IPS-18c (cell line): ENCODE measurements around the gene WDR37.
"Not testable (repeated sequence)": the region's sequence is repeated elsewhere in the genome, so short reads cannot be mapped to it uniquely, and the experiment has no call there.

Source experiments
- H3K4me3 ChIP-seq: 2 replicates; pipeline ENCODE4 v1.7.0; 2013; ENCODE audit warnings: low read depth, mild to moderate bottlenecking, low read length, moderate library complexity; ENCODE audit not compliant: insufficient read depth
- H3K9me3 ChIP-seq: one replicate; pipeline ENCODE4 v1.6.1; 2013; ENCODE audit warnings: mild to moderate bottlenecking, low read length, moderate library complexity; ENCODE audit not compliant: control insufficient read depth, insufficient read depth

The WDR37 gene

GRCh38 chr10:1036341-1036791 lies 19.8 kb upstream of the WDR37 start:
- H3K9me3 ChIP-seq = no peaks in the 10 kb centered on the region

DNA sequence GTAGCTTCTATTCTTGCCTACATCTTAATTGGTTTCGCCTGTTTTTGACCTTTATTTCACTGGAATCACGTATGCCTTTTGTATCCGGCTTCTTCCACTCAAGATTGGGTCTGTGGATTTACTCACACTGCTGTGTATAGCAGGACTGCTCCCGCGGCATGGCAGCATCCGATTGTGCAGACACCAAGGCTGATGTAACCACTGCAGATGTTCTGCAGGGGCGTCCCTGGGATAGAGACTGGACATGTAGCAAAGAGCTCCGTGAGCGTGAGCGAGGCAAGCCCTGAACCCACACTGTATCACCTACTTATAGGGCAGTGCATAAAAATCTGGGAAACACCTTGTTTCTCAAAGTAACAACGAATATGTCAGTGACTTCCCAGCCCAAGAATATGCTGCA lies 19.1 kb upstream of the WDR37 start:
- H3K9me3 ChIP-seq = no peaks in the 10 kb centered on the region
- H3K4me3 ChIP-seq = no peak overlapping the region

More at GRCh38 chr10:1036341-1036791, 19.8 kb upstream of the WDR37 start:
- no peak overlapping the region for H3K4me3 ChIP-seq

- not testable (repeated sequence) for H3K9me3 ChIP-seq, H3K4me3 ChIP-seq
These were observed 17.4 kb upstream of the WDR37 start for GRCh38 chr10:1038769-1039168.

DNA sequence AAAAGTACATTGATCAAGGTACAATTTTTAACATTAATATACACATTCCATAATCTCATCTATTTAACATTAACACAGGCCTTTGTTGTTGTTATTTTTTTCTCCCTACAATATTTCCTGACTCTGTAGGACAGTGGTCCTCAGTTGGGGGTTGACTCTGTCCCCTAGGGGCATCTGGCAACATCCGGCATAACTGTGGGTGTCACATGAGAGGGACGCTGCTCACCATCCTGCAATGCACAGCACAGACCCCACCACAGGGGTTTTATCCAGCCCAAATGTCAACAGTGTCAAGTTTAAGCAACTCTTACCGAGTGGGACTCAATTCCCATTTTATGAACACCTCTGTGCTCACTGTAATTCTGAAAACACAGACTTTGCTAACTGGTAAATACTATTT lies 16.1 kb upstream of the WDR37 start:
- H3K9me3 ChIP-seq = no peaks in the 10 kb centered on the region
- H3K4me3 ChIP-seq = no peak overlapping the region

GRCh38 chr10:1041514-1041913 lies 14.7 kb upstream of the WDR37 start:
- Histone ChIP-seq H3K9me3 (no peaks in the 10 kb centered on the region), H3K4me3 (no peak overlapping the region)

- Histone ChIP-seq H3K9me3 (no peaks in the 10 kb centered on the region), H3K4me3 (no peak overlapping the region)
These were observed 12.6 kb upstream of the WDR37 start for GRCh38 chr10:1043532-1043995.

DNA sequence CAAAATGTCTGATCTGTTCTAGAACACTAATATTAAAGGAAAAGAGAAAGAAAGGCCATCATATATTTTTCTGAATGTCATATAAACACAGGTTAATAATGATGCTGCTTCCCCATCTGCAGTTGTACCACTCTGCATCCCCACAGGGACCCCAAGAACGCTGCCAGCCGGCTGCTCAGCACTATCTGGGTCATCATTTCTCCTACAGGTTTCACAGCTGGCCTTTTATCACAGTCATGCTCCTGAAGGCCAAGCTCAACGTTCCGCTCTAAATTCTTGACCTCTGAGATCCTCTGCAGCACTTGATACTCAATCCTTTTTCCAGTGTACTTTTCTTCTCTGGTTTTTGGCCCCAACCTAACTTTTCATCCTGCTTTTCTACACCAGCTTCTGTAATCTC lies 12.0 kb upstream of the WDR37 start:
- Histone ChIP-seq H3K4me3 (no peak overlapping the region), H3K9me3 (no peaks in the 10 kb centered on the region)

DNA sequence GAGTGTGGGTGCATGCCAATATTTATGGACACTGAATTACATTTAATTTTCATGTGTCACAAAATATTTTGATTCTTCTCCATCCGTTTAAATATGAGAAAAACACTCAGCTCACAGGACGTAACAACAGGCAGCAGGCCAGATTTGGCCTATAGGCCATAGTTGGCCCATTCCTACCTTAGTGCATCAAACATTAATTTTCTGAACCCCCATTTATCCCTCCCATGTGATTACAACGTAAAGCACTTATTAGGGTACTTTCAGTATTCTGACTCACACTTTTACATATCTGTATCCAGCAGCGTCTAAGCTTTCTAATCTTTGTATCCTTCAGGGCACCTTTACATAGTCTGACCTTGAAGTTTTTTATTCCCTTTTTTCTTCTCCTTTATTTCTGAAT lies 11.2 kb upstream of the WDR37 start:
- H3K9me3 ChIP-seq = no peaks in the 10 kb centered on the region
- no peak overlapping the region for H3K4me3 ChIP-seq

DNA sequence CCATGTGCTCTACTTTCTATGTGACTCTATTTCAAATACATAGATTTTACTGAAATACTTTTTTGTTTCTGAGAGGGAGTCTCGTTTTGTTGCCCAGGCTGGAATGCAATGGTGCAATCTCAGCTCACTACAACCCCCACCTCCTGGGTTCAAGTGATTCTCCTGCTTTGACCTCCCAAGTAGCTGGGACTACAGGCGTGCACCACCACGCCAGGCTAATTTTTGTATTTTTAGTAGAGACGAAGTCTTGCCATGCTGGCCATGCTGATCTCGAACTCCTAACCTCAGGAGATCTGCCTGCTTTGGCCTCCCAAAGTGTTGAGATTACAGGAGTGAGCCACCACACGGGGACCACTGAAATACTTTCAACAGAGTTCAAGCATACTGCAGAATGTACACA lies 10.8 kb upstream of the WDR37 start:
- Histone ChIP-seq H3K4me3 (no peak overlapping the region), H3K9me3 (no peaks in the 10 kb centered on the region)

GRCh38 chr10:1047937-1048336 lies 8.2 kb upstream of the WDR37 start:
- H3K4me3 ChIP-seq = peak overlapping the region; percentile 95
- no peaks in the 10 kb centered on the region for H3K9me3 ChIP-seq

DNA sequence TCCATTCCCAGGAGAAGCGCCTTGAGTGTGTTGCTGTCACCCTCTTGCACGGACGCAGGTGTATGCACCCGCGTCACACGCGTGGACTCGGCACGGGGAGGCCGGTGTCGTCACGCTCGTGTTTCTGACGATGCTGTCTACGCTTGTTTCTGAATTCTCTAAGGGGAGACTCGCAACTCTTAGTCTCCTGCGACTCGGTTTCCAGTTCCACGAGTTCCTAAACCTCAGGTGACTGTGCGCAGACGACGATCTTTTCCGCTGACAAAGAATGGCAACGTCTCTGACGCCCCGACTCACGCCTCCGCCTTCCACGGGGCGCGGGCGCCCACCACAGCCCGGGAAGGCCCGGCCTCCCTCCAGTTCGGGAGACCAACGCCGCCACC lies 7.8 kb upstream of the WDR37 start:
- Histone ChIP-seq H3K4me3 (peak overlapping the region; percentile 95), H3K9me3 (no peaks in the 10 kb centered on the region)

GRCh38 chr10:1048732-1049424 lies 7.3 kb upstream of the WDR37 start, which contains the start of gene IDI1:
TSS of gene IDI1 (minus strand) at chr10:1049119. CDS start at chr10:1049003, 116 bp downstream.
- Histone ChIP-seq H3K4me3 (peak within 1 kb of the TSS; percentile 95), H3K9me3 (no peaks in the 10 kb centered on the region)

DNA sequence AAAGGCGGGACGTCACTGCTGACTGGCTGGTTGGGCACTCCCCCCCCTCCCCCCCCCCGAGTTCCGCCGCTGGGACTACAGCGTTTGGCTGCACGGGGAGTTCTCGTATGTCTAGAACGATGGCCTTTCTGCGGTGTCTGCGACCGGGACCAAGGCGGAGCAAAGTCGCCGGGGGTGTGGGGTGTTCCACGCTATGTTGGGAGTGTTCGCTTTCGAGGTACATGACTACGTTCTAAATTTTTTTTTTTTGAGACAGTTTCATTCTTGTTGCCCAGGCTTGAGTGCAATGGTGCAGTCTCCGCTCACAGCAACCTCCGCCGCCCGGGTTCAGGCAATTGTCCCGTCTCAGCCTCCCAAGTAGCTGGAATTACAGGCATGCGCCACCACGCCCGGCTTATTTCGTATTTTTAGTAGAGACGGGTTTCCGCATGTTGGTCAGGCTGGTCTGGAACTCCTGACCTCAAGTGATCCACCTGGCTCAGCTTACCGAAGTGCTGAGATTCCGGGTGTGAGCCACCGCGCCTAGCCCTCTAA lies 6.7 kb upstream of the WDR37 start:
- H3K9me3 ChIP-seq = no peaks in the 10 kb centered on the region
- peak overlapping the region; percentile 95 for H3K4me3 ChIP-seq

GRCh38 chr10:1050145-1050544 lies 6.0 kb upstream of the WDR37 start:
- no peaks in the 10 kb centered on the region for H3K9me3 ChIP-seq

DNA sequence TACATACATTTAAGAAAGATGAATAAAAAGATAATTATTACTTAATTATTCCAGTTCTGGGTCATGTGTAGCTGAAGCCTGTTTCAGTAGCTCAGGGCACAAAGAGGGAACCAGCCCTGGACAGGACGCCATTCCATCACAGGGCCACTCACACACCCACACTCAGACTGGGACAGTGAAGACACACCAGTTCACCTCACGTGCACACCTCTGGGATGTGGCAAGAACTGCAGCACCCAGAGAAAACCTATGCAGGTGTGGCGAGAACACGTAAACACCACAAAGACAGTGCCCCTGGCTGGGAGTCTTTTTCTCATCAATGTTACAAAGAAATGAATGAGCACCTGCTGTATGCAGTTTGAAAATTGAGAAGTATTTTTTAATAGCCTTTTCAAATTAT lies 5.6 kb upstream of the WDR37 start:
- Histone ChIP-seq H3K4me3 (no peak overlapping the region), H3K9me3 (no peaks in the 10 kb centered on the region)

More at GRCh38 chr10:1050145-1050544, 6.0 kb upstream of the WDR37 start:
- H3K4me3 ChIP-seq = peak overlapping the region; percentile 95

GRCh38 chr10:1054684-1055083 lies 1.5 kb upstream of the WDR37 start:
- no peak overlapping the region for H3K4me3 ChIP-seq

DNA sequence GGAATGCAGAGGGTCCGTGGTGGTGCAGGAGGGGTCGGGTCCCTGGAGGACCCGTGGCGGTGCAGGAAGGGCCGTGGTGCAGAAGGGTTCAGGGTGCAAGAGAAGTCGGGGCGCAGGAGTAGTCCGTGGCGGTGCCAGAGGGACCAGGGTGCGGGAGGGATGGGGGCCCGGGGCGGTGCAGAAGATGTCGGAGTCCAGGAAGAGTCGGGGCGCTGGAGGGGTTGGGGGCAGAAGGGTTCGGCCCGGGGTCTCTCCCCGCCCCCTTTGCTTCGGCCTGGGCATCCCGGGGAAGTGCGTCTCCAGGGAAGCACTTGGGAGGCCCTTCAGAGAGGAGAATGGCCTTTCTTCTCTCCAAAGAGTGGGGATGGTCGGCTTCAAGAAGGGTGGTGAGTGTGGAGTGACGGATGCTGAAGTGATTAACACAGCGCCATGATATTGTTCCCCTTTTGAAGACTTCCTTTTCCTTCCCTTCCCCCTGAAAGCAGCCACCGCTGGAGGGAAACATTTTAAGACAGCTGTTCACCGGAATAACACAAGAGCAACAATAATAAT lies 997 bp downstream of the WDR37 start:
- peak overlapping the region; percentile 97 for H3K4me3 ChIP-seq
- H3K9me3 ChIP-seq = no peaks in the 10 kb centered on the region

More at GRCh38 chr10:1054684-1055083, 1.5 kb upstream of the WDR37 start:
- H3K9me3 ChIP-seq = no peaks in the 10 kb centered on the region

DNA sequence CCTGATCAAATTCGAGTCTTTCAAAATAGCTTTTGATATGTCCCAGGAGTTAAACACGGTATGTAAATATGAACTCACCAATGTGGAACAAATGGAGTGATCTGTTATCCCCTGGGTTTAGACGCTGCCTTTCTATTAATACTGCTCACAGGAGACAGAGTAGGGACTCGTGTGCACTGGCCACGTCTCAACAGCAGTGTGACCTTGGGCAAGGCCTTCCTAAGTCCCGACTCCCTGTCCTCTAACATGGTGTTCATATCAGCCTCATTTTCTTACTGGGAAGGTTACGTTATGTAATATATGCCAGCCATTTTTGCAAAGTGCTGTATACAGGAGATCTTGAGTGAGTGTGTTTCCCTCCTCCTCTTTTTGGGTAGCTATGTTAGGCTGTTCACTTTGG lies 1.8 kb downstream of the WDR37 start:
- H3K4me3 ChIP-seq = no peak overlapping the region

More for the DNA sequence above, 1.8 kb downstream of the WDR37 start:
- no peaks in the 10 kb centered on the region for H3K9me3 ChIP-seq
